CD14-positive monocyte (primary cell): ENCODE data around the gene TRAPPC2. TPM values are rescaled to one million over a fixed set of nuclear protein-coding genes. Genes with fewer than 3 reads are reported as not detected.

ENCODE experiments used
- DNase-seq, 3 donors: peaks; one replicate each; pipeline ENCODE4 v3.0.0-alpha.2; 2011 to 2022
- H2AFZ ChIP-seq: 2 replicates; pipeline ENCODE4 v1.6.0; 2012; ENCODE audit warnings: mild to moderate bottlenecking, low read depth, low read length, inconsistent platforms; ENCODE audit not compliant: insufficient read depth, poor library complexity, severe bottlenecking
- H3K27ac ChIP-seq, 2 donors: 1 replicate in 1 of 2; 2 replicates in 1 of 2; pipeline ENCODE4 v1.5.1; 2012 to 2013; ENCODE audit warnings: low read length in 2 of 2, control low read depth in 1 of 2, inconsistent platforms in 1 of 2, low read depth in 1 of 2, mild to moderate bottlenecking in 1 of 2
- H3K27me3 ChIP-seq, 2 donors: one replicate each; pipeline versions ENCODE4 v1.6.0 to v1.6.1; 2011 to 2013; ENCODE audit warnings: low read length in 2 of 2; ENCODE audit not compliant: control insufficient read depth in 2 of 2, insufficient read depth in 2 of 2
- H3K36me3 ChIP-seq, 2 donors: replicated peaks in 1 of 2; 1 replicate in 1 of 2; 2 replicates in 1 of 2; pipeline versions ENCODE4 v1.5.1 to v1.6.1; 2012 to 2013; ENCODE audit warnings: low read length in 2 of 2, control low read depth in 1 of 2, inconsistent platforms in 1 of 2, mild to moderate bottlenecking in 1 of 2; ENCODE audit not compliant: insufficient read depth in 2 of 2, control insufficient read depth in 1 of 2
- H3K4me1 ChIP-seq, 2 donors: 1 replicate in 1 of 2; 2 replicates in 1 of 2; pipeline versions ENCODE4 v1.5.1 to v1.6.1; 2012 to 2013; ENCODE audit warnings: low read length in 2 of 2, control low read depth in 1 of 2, inconsistent platforms in 1 of 2, mild to moderate bottlenecking in 1 of 2, moderate library complexity in 1 of 2; ENCODE audit not compliant: insufficient read depth in 2 of 2, control insufficient read depth in 1 of 2
- H3K4me2 ChIP-seq: replicated peaks from 2 replicates; pipeline ENCODE3; 2012; ENCODE audit warnings: low read length, moderate library complexity, mild to moderate bottlenecking; ENCODE audit not compliant: poor library complexity, severe bottlenecking; ENCODE audit errors: extremely low read depth
- H3K4me3 ChIP-seq, 3 experiments: fragments of 200-600 bp in 1 of 3; sonication (generic) in 1 of 3; replicated peaks in 1 of 3; 1 replicate in 2 of 3; 2 replicates in 1 of 3; pipeline ENCODE4 v1.5.1; 2011 to 2013; ENCODE audit warnings: low read length in 3 of 3, mild to moderate bottlenecking in 3 of 3, control low read depth in 2 of 3, low read depth in 2 of 3, inconsistent platforms in 1 of 3, moderate library complexity in 1 of 3
- H3K79me2 ChIP-seq: 2 replicates; pipeline ENCODE4 v1.6.0; 2012; ENCODE audit warnings: mild to moderate bottlenecking, control low read depth, inconsistent platforms, low read length, moderate library complexity; ENCODE audit not compliant: insufficient read depth
- H3K9ac ChIP-seq: 2 replicates; pipeline ENCODE4 v1.6.0; 2017; ENCODE audit warnings: low read length, mild to moderate bottlenecking; ENCODE audit not compliant: insufficient read depth, poor library complexity, severe bottlenecking
- H3K9me3 ChIP-seq, 2 donors: replicated peaks in 1 of 2; 1 replicate in 1 of 2; 2 replicates in 1 of 2; pipeline versions ENCODE4 v1.5.1 to v1.6.1; 2012 to 2013; ENCODE audit warnings: low read length in 2 of 2, control low read depth in 1 of 2; ENCODE audit not compliant: control insufficient read depth in 1 of 2, insufficient read depth in 1 of 2
- H4K20me1 ChIP-seq: 2 replicates; pipeline ENCODE4 v1.6.0; 2012; ENCODE audit warnings: mild to moderate bottlenecking, low read length, control low read depth, moderate library complexity; ENCODE audit not compliant: insufficient read depth
- H3K27ac Mint-ChIP-seq, 7 donors: one replicate each; pipeline ENCODE4 v1.8.0; 2020; ENCODE audit warnings: mild to moderate bottlenecking in 7 of 7, mixed read lengths in 7 of 7, moderate library complexity in 6 of 7, inconsistent platforms in 2 of 7
- H3K27me3 Mint-ChIP-seq, 3 donors: one replicate each; pipeline ENCODE4 v1.8.0; 2021 to 2022; ENCODE audit warnings: low read depth in 3 of 3, mild to moderate bottlenecking in 3 of 3, mixed read lengths in 3 of 3, moderate library complexity in 3 of 3, inconsistent platforms in 1 of 3
- H3K36me3 Mint-ChIP-seq, 2 donors: one replicate each; pipeline ENCODE4 v1.8.0; 2020; ENCODE audit warnings: mixed read lengths in 2 of 2, inconsistent platforms in 1 of 2, mild to moderate bottlenecking in 1 of 2
- H3K4me1 Mint-ChIP-seq: one replicate; pipeline ENCODE4 v1.8.0; 2020; ENCODE audit warnings: mild to moderate bottlenecking, mixed read lengths
- H3K4me3 Mint-ChIP-seq, 2 donors: one replicate each; pipeline ENCODE4 v1.8.0; 2020; ENCODE audit warnings: mild to moderate bottlenecking in 2 of 2, mixed read lengths in 2 of 2, moderate library complexity in 1 of 2
- H3K9me3 Mint-ChIP-seq, 7 donors: one replicate each; pipeline ENCODE4 v1.8.0; 2020 to 2022; ENCODE audit warnings: mixed read lengths in 7 of 7, mild to moderate bottlenecking in 6 of 7, moderate library complexity in 6 of 7, inconsistent platforms in 2 of 7
- CTCF ChIP-seq: fragments of 200-600 bp; IDR thresholded peaks from one replicate; pipeline ENCODE4 v1.8.0; 2022; ENCODE audit warnings: antibody characterized with exemption, mild to moderate bottlenecking
- WGBS: methylation state at CpG from one replicate; pipeline ENCODE4 v1.1.5; 2013; ENCODE audit warnings: missing lambda C conversion rate; ENCODE audit not compliant: insufficient coverage; 5-methylcytosine and 5-hydroxymethylcytosine counted together
- intact Hi-C, 2 donors: fragments of 100-400 bp; cut with micrococcal nuclease; formaldehyde crosslinking; loops; one replicate each; pipeline versions ENCODE4 v1.15.0 to v1.15.1; 2023
- polyA plus RNA-seq, 3 donors: library from polyadenylated mRNA; depleted of rRNA in 1 of 3; unstranded in 2 of 3; stranded (reverse) in 1 of 3; fragments of 300-500 nt in 2 of 3; fragments of >200 nt in 1 of 3; fragmentation: Illumina TruSeq in 2 of 3; gene quantifications; 1 replicate in 2 of 3; 2 replicates in 1 of 3; pipeline ENCODE4 v1.2.3, GENCODE V29; 2012 to 2021

The TRAPPC2 gene
- polyA plus RNA-seq, 3 donors, result 10.6 to 18.3 (median 12.2) TPM

GRCh38 chrX:13716455-13716854 lies 18.0 kb downstream of the TRAPPC2 start:
- H3K36me3 ChIP-seq, result peaks cover 17 to 46% of the 10 kb centered on the region in 2 donors
- no peak overlapping the region for H3K4me3 Mint-ChIP-seq
- H3K4me1 Mint-ChIP-seq, result no peaks in the 10 kb centered on the region
- no peak overlapping the region for H3K9ac ChIP-seq
- no peaks in the 10 kb centered on the region for H3K4me1 ChIP-seq
- peaks cover 23 to 42% of the 10 kb centered on the region in 2 donors for H3K36me3 Mint-ChIP-seq
- H3K27ac Mint-ChIP-seq, result no peak overlapping the region
- DNase-seq, result no peak
- H3K79me2 ChIP-seq, result peaks cover 9% of the 10 kb centered on the region
- H3K27me3 Mint-ChIP-seq, result no peaks in the 10 kb centered on the region
- H3K27me3 ChIP-seq, result no peaks in the 10 kb centered on the region
- intact Hi-C loops, result no loop called here
- no peaks in the 10 kb centered on the region for H3K9me3 ChIP-seq
- peaks cover 5% of the 10 kb centered on the region for H4K20me1 ChIP-seq
- no peak for TF ChIP-seq CTCF
- no peak overlapping the region for H2AFZ ChIP-seq
- H3K27ac ChIP-seq, result no peak overlapping the region
- H3K4me3 ChIP-seq, result no peak overlapping the region
- no CpG with 5 or more reads among the region's 9 CpGs for WGBS
- no peaks in the 10 kb centered on the region for H3K9me3 Mint-ChIP-seq
- H3K4me2 ChIP-seq, result no peak overlapping the region

GRCh38 chrX:13711141-13711540 lies 23.3 kb downstream of the TRAPPC2 start:
- H3K36me3 ChIP-seq, result peaks cover 29 to 58% of the 10 kb centered on the region in 2 donors
- H3K4me3 Mint-ChIP-seq, result no peak overlapping the region
- H3K27ac Mint-ChIP-seq, result peak overlapping the region in 3 of 7 donors; percentile 41 to 60 (median 43)
- no peak for DNase-seq
- H3K36me3 Mint-ChIP-seq, result peaks cover 30 to 43% of the 10 kb centered on the region in 2 donors
- H4K20me1 ChIP-seq, result peaks cover 55% of the 10 kb centered on the region
- H3K27me3 ChIP-seq, result no peaks in the 10 kb centered on the region
- no peaks in the 10 kb centered on the region for H3K4me1 ChIP-seq
- H3K9me3 ChIP-seq, result no peaks in the 10 kb centered on the region
- H3K79me2 ChIP-seq, result peaks cover 45% of the 10 kb centered on the region
- H3K27me3 Mint-ChIP-seq, result peaks cover 0 to 3% (median 2%) of the 10 kb centered on the region in 3 donors
- H3K4me1 Mint-ChIP-seq, result no peaks in the 10 kb centered on the region
- H3K27ac ChIP-seq, result no peak overlapping the region
- no peak overlapping the region for H3K4me2 ChIP-seq
- H2AFZ ChIP-seq, result no peak overlapping the region
- no peak overlapping the region for H3K9ac ChIP-seq
- no peak for TF ChIP-seq CTCF
- intact Hi-C loops, result no loop called here
- 93% methylated on average over 3 of the region's 4 CpGs for WGBS
- no peak overlapping the region for H3K4me3 ChIP-seq
- no peaks in the 10 kb centered on the region for H3K9me3 Mint-ChIP-seq
